Stomach (tissue), 4 donors: Measurements from ENCODE around the gene SYT6.

Experiments
- CTCF ChIP-seq, 7 experiments: fragments of 450-650 bp in 4 of 7; fragments of 200-600 bp in 3 of 7; sonication (generic) in 3 of 7; IDR thresholded peaks; one replicate each; pipeline ENCODE4 v1.5.1; 2016 to 2019; ENCODE audit warnings: antibody characterized with exemption in 7 of 7, control low read depth in 2 of 7, mild to moderate bottlenecking in 1 of 7
- EP300 ChIP-seq: sonication (generic); formaldehyde crosslinking; IDR thresholded peaks from one replicate; pipeline ENCODE4 v1.6.1; 2017; ENCODE audit warnings: antibody characterized with exemption
- POLR2A ChIP-seq, 4 donors: fragments of 450-650 bp; IDR thresholded peaks; one replicate each; pipeline ENCODE4 v1.6.1; 2016; ENCODE audit warnings: antibody characterized with exemption in 4 of 4, control low read depth in 2 of 4, mild to moderate bottlenecking in 1 of 4, moderate library complexity in 1 of 4
- POLR2AphosphoS5 ChIP-seq, 3 donors: sonication (generic); formaldehyde crosslinking; IDR thresholded peaks; one replicate each; pipeline ENCODE4 v1.6.1; 2016; ENCODE audit warnings: antibody characterized with exemption in 3 of 3

- TF ChIP-seq CTCF (IDR thresholded peaks at IDR 0.05) (no peak), EP300 (no peak), POLR2A (IDR thresholded peaks at IDR 0.05) (no peak), POLR2AphosphoS5 (IDR thresholded peaks at IDR 0.05) (no peak)
These were observed 3.7 kb downstream of the SYT6 start for GRCh38 chr1:114150016-114150415.
